ENCODE data around the gene LAMA3. TPM values are rescaled to one million over a fixed set of nuclear protein-coding genes. Genes with fewer than 3 reads are reported as not detected.

Gene LAMA3
- total RNA-seq, 2 donors from 2014 or later = 9.3 to 21.1 TPM

- H3K4me1 ChIP-seq = peaks cover 7% of the 10 kb centered on the region
- intact Hi-C loops (cut with DNase I) = no loop called here
- WGBS, 2 donors = 91 to 95% methylated on average over 2 of the region's 2 CpGs
- H3K36me3 ChIP-seq (replicated peaks in 1 of 2; ENCODE audit: insufficient read depth in 1 of 2, low read depth in 2 of 2) = no peaks in the 10 kb centered on the region
- ATAC-seq = no peak
- no peak for TF ChIP-seq CTCF (IDR thresholded peaks at IDR 0.05)
- TF ChIP-seq POLR2A (IDR thresholded peaks at IDR 0.05) = no peak
- H3K9me3 ChIP-seq = no peaks in the 10 kb centered on the region
- DNase-seq = no peak
- H3K27me3 ChIP-seq = no peaks in the 10 kb centered on the region
- H3K4me3 ChIP-seq = no peak overlapping the region
- no peak overlapping the region for H3K27ac ChIP-seq
Measured at GRCh38 chr18:23723121-23723520, 33.9 kb downstream of the LAMA3 start.

GRCh38 chr18:23724681-23725080 is 35.4 kb downstream of the LAMA3 start:
- WGBS, 2 donors = 67 to 94% methylated on average over 3 of the region's 3 CpGs
- no peak for DNase-seq
- H3K9me3 ChIP-seq = no peaks in the 10 kb centered on the region
- intact Hi-C loops (cut with DNase I) = no loop called here
- no peak overlapping the region for H3K27ac ChIP-seq
- TF ChIP-seq CTCF (IDR thresholded peaks at IDR 0.05) (no peak), POLR2A (IDR thresholded peaks at IDR 0.05) (no peak)
- no peaks in the 10 kb centered on the region for H3K36me3 ChIP-seq (replicated peaks in 1 of 2; ENCODE audit: insufficient read depth in 1 of 2, low read depth in 2 of 2)
- H3K27me3 ChIP-seq = no peaks in the 10 kb centered on the region
- no peak for ATAC-seq
- peaks cover 7% of the 10 kb centered on the region for H3K4me1 ChIP-seq
- no peak overlapping the region for H3K4me3 ChIP-seq

GRCh38 chr18:23725351-23725750 is 36.1 kb downstream of the LAMA3 start:
- no peaks in the 10 kb centered on the region for H3K36me3 ChIP-seq (replicated peaks in 1 of 2; ENCODE audit: insufficient read depth in 1 of 2, low read depth in 2 of 2)
- H3K27ac ChIP-seq = no peak overlapping the region
- DNase-seq = no peak
- H3K9me3 ChIP-seq = no peaks in the 10 kb centered on the region
- no peak for ATAC-seq
- H3K4me1 ChIP-seq = peaks cover 7% of the 10 kb centered on the region
- no peaks in the 10 kb centered on the region for H3K27me3 ChIP-seq
- TF ChIP-seq POLR2A (IDR thresholded peaks at IDR 0.05) = no peak
- TF ChIP-seq CTCF (IDR thresholded peaks at IDR 0.05) = no peak
- intact Hi-C loops (cut with DNase I) = no loop called here
- no peak overlapping the region for H3K4me3 ChIP-seq
- WGBS, 2 donors = 76 to 86% methylated on average over 2 to 6 of the region's 6 CpGs

GRCh38 chr18:23725827-23726661 is 36.8 kb downstream of the LAMA3 start:
- intact Hi-C loops (cut with DNase I) = no loop called here
- TF ChIP-seq POLR2A (IDR thresholded peaks at IDR 0.05) = no peak
- TF ChIP-seq CTCF (IDR thresholded peaks at IDR 0.05) = no peak
- DNase-seq (no peak), ATAC-seq (no peak)
- H3K4me3 ChIP-seq = no peak overlapping the region
- H3K4me1 ChIP-seq = peaks cover 7% of the 10 kb centered on the region
- no peaks in the 10 kb centered on the region for H3K9me3 ChIP-seq
- no peaks in the 10 kb centered on the region for H3K36me3 ChIP-seq (replicated peaks in 1 of 2; ENCODE audit: insufficient read depth in 1 of 2, low read depth in 2 of 2)
- H3K27ac ChIP-seq = no peak overlapping the region
- no peaks in the 10 kb centered on the region for H3K27me3 ChIP-seq
- WGBS, 2 donors = 86 to 98% methylated on average over 4 to 7 of the region's 7 CpGs
